G401.6 (cell line): ENCODE results near the gene ERC1.

Source experiments
- FAIRE-seq: peaks from 2 replicates; lab custom pipeline; 2012; peaks lifted over from hg19 to GRCh38; lab: Jason Lieb, UNC

ERC1 gene

GRCh38 chr12:1518591-1519516, 527.8 kb downstream of the ERC1 start:
- no peak for FAIRE-seq

DNA sequence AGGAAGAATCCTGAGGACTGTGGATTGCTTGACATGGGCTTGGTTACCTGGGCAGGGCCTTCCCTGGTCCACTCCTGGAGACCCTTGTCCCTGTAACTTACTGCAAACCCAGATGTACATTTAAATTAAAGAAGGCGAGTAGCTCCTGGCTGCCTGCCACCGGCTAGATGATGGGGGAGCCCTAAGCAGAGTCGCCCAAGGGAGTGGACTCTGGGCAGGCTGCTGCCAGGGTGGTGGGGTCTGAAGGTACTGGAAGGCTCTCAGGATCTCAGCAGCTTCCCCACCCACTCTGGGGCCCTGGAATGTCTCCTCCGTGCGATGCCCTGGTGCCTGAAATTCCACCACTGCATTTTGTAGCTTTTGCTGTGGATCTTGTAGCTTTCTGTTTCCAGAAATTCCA, 528.6 kb downstream of the ERC1 start:
- FAIRE-seq, result no peak

DNA sequence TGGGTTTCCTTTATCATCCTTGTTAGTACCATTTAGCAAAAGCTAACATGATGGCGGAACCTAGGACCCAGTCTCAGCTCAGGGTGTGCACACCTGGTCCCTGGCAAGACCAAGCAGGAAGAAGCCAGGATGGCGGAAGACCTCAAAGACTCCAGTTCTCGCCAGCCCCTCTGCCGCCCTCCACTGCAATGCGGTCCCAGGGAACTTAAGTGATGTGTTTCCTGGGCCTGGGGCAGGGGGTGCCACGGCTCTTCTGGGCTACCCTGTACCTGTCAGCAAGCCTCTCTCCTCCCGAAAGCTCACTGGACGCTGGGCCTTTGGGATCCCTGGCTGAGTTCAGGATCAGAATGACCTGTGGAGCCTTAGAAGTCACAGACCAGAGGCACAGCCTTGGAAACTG, 532.0 kb downstream of the ERC1 start:
- no peak for FAIRE-seq

- no peak for FAIRE-seq
Measured at GRCh38 chr12:1523558-1524050, 532.6 kb downstream of the ERC1 start.

- no peak for FAIRE-seq
Measured at GRCh38 chr12:1525858-1526257, 534.8 kb downstream of the ERC1 start.

GRCh38 chr12:1527789-1528188, 536.8 kb downstream of the ERC1 start:
- no peak for FAIRE-seq

DNA sequence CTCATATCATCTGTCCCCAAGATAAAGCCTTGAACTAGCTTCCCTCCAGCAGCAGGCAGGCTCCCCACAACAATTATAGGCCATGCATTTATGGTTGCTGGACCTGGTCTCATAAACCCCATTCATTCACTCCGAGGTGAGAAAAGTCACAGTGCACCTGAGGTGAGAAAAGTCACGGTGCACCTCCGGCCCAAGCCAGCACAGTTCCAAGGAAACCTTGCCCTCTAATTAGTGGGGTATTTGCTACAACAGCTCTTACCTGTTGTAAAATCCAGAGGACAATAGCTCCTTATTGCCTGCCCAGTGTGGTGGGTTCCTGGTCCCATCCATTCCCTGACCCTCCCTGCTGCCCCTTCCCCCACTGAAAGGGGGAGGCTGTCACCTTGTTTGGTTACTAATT, 537.8 kb downstream of the ERC1 start:
- no peak for FAIRE-seq

GRCh38 chr12:1529228-1529861, 538.3 kb downstream of the ERC1 start:
- FAIRE-seq, result no peak

- FAIRE-seq, result no peak
Measured at GRCh38 chr12:1529862-1530591, 539.0 kb downstream of the ERC1 start.

- FAIRE-seq, result no peak
Measured at GRCh38 chr12:1530592-1531152, 539.6 kb downstream of the ERC1 start.

DNA sequence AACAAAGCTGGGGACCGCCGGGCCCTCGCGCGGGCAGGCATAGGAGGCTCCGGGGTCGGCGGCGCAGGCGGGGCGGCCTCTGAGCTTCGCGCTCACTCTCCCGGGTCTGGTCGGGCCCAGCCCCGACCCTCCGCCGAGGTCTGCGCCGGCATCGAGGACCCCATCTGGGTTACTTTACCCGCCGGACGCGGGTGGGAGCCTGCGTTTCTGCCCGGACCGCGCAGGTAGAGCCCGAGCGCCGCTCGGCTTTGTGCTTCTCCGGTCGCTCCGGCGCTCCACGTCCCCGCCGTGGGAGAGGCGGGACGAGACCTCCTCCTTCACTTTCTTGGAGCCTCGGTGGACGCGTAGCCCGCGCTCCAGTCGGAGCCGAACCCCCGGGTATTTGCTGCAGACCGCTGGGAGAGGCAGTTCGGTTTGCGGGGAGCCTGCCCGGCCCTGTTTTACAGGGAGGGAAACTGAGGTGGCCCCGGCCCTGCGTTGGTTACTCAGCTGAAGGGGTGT, 540.2 kb downstream of the ERC1 start:
- FAIRE-seq, result no peak

DNA sequence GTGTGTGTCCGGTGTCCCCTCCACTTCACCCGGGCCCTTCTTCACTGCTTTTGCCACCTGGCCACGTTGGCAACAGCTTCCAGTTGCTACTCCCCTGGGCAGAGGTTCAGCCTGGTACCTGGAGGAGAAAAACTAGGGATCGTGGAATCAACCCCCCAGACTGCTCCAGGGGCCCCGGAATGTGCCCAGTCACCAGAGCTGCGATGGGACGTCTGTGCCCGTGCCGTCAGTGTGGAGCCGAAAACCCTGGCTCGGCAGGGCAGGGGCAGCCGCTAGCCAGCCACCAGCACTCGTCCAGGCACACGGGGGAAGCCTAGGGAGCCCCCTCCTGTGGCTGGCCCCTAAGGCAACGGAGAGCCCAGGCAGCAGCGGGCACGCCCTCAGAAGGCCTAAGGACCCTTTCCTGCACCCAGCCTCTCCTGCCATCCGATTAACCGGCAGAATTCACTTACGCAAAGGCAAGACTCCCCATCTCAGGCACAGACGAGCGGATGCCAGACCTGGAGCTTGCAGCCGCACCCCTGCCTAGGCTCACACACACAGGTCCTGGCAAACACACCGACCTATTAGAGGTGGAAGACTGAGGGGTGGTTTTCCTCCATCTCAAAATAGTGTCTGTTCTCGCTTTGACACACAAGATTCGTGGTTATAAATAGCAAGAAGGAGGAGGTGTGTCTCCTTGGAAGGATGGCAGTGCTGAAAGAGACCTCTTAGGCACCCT, 540.8 kb downstream of the ERC1 start:
- FAIRE-seq, result no peak

- no peak for FAIRE-seq
Measured at GRCh38 chr12:1532375-1533165, 541.5 kb downstream of the ERC1 start.

DNA sequence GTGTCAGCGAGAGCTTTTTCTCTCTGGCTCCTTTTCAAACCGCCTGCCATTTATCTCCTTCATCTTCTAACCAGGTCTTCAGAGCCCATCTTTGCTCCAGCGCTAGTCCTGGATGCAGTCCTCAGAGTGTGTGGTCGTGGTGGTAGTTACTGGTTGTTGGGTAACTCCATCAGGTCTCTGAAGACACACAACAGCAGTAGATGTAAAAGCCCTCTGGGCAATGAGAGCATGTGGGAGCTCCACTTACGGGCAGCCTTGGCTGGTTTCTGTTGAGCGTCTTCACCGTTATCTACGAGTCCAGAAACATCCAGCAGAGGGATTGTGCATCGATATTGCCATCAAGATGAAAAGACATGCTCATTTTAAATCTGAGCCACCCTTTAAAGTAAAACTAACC, 542.2 kb downstream of the ERC1 start:
- no peak for FAIRE-seq

- FAIRE-seq, result no peak
Measured at GRCh38 chr12:1533602-1534304, 542.7 kb downstream of the ERC1 start.

GRCh38 chr12:1534748-1535147, 543.7 kb downstream of the ERC1 start:
- FAIRE-seq, result no peak

DNA sequence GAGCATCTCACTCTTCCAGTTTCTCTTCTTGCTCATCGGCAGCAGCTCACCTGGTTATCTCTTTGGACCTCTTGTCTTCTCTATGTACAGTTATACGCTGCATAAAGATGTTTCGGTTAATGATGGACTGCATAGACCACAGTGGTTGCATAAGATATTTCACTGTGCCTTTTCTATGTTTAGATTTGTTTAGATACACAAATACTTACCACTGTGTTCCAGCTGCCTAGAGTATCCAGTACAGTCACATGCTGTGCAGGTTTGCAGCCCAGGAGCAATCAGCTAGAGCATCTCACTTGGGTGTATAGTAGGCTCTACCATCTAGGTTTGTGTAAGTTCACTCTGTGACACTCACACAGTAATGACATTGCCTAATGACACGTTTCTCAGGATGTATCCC, 545.8 kb downstream of the ERC1 start:
- no peak for FAIRE-seq

DNA sequence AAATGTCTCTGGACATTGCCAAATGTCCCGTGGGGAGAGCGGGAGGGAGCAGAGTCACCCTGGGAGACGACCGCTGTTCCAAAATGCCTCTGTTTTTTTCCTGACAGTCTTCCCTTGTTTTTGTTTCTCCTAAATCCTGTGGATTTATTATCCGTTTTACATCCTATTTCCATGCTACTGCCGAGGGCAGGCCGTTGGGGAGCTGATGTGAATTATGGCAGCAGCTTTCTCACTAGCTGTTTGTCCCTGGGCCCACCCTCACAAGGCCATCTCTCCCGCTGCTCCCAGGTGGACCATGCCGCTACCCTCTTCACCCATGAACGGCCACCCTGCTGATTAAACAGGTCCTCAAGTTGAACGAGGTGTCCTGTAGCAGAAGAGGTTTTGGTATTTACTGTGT, 548.1 kb downstream of the ERC1 start:
- no peak for FAIRE-seq

- FAIRE-seq, result no peak
Measured at GRCh38 chr12:1540690-1541089, 549.7 kb downstream of the ERC1 start.

GRCh38 chr12:1542599-1542998, 551.6 kb downstream of the ERC1 start:
- no peak for FAIRE-seq
